ENCODE measurements around the gene CALCR.

GRCh38 chr7:93620864-93621263 lies 46.3 kb upstream of the CALCR start:
- TF ChIP-seq EZH2 (IDR thresholded peaks at IDR 0.05; ENCODE audit: insufficient read depth, poor library complexity, severe bottlenecking) (no peak), EZH2phosphoT487 (IDR thresholded peaks at IDR 0.05; ENCODE audit: insufficient read depth, low read depth) (no peak)

All from GM23248 (cell line).